Measurements from ENCODE around the gene RBP2.

- TF ChIP-seq CTCF (IDR thresholded peaks at IDR 0.05) (no peak), POLR2AphosphoS5 (IDR thresholded peaks at IDR 0.05) (no peak), POLR2A (IDR thresholded peaks at IDR 0.05) (no peak)
These were observed 26.2 kb downstream of the RBP2 start for GRCh38 chr3:139450159-139450558.
